Measurements from ENCODE around the gene RCOR1. TPM values are rescaled to one million over a fixed set of nuclear protein-coding genes. Genes with fewer than 3 reads are reported as not detected.

RCOR1 gene
- total RNA-seq, 1 experiment from 2014 or later = 25.4 TPM

- no peak for TF ChIP-seq ZNF281 (CRISPR knock-in tag; IDR thresholded peaks at IDR 0.05)
These were observed 1.3 kb downstream of the RCOR1 start (continued) for GRCh38 chr14:102593825-102594137.

GRCh38 chr14:102594514-102595175, 2.2 kb downstream of the RCOR1 start:
- H3K36me3 Mint-ChIP-seq = peaks cover 10% of the 10 kb centered on the region
- POLR2A ChIA-PET = interaction anchor here (1.7 kb wide), 1 partner anchor 70 kb away, joined by 3 read pairs; no protein-coding TSS in a partner anchor
- H3K27ac Mint-ChIP-seq = peak overlapping the region; percentile 81
- DNase-seq (ENCODE audit: low spot score) = peak; percentile 66
- H3K27me3 Mint-ChIP-seq (ENCODE audit: low read depth) = no peaks in the 10 kb centered on the region
- no peaks in the 10 kb centered on the region for H3K9me3 Mint-ChIP-seq
- CTCF ChIA-PET = interaction anchor here (0.6 to 3.5 kb wide), 32 partner anchors 9 to 330 kb away, joined by 3 to 23 read pairs (median 4); no protein-coding TSS in a partner anchor
- no peak for ATAC-seq
- TF ChIP-seq CBFB (CRISPR knock-in tag; IDR thresholded peaks at IDR 0.05; ENCODE audit: low read depth) (no peak), CTCF (IDR thresholded peaks at IDR 0.05) (peak; percentile 58)
- H3K4me1 Mint-ChIP-seq = peaks cover 36% of the 10 kb centered on the region
- H3K4me3 Mint-ChIP-seq = peak overlapping the region; percentile 79

GRCh38 chr14:102601378-102601925, 9.0 kb downstream of the RCOR1 start:
- CTCF ChIA-PET = interaction anchor here (0.6 kb wide), 1 partner anchor 568 kb away, joined by 3 read pairs; no protein-coding TSS in a partner anchor
- peak overlapping the region; percentile 35; the same call in 1 of the 2 replicates for H3K27ac Mint-ChIP-seq
- peaks cover 11% of the 10 kb centered on the region; the same call in 1 of the 2 replicates for H3K4me1 Mint-ChIP-seq
- H3K9me3 Mint-ChIP-seq = no peaks in the 10 kb centered on the region
- POLR2A ChIA-PET = no interaction called here
- H3K36me3 Mint-ChIP-seq = peaks cover 7% of the 10 kb centered on the region
- H3K27me3 Mint-ChIP-seq (ENCODE audit: low read depth) = no peaks in the 10 kb centered on the region; the same call in 1 of the 2 replicates
- DNase-seq (ENCODE audit: low spot score) (no peak), ATAC-seq (no peak)
- no peak for TF ChIP-seq ZNF232 (CRISPR knock-in tag; IDR thresholded peaks at IDR 0.05)
- no peak for TF ChIP-seq CREM (CRISPR knock-in tag; IDR thresholded peaks at IDR 0.05)
- TF ChIP-seq USF1 (CRISPR knock-in tag; IDR thresholded peaks at IDR 0.05) = no peak
- TF ChIP-seq STAT6 (CRISPR knock-in tag; conservative IDR thresholded peaks at IDR 0.05; ENCODE audit: low read depth) = no peak
- TF ChIP-seq PRDM15 (CRISPR knock-in tag; IDR thresholded peaks at IDR 0.05) = no peak
- TF ChIP-seq IRF2 (CRISPR knock-in tag; IDR thresholded peaks at IDR 0.05; ENCODE audit: borderline replicate concordance, low read depth) = no peak
- no peak for TF ChIP-seq JAZF1 (CRISPR knock-in tag; IDR thresholded peaks at IDR 0.05)
- no peak for TF ChIP-seq CTCF (IDR thresholded peaks at IDR 0.05)
- no peak for TF ChIP-seq NR2C2 (CRISPR knock-in tag; IDR thresholded peaks at IDR 0.05)
- no peak for TF ChIP-seq SMAD4 (CRISPR knock-in tag; IDR thresholded peaks at IDR 0.05)
- no peak for TF ChIP-seq FOXK1 (CRISPR knock-in tag; IDR thresholded peaks at IDR 0.05)
- TF ChIP-seq HMGXB4 (CRISPR knock-in tag; IDR thresholded peaks at IDR 0.05) = no peak
- no peak overlapping the region for H3K4me3 Mint-ChIP-seq
